ENCODE data around the gene CHRNB2.

- no peak for TF ChIP-seq CTCF (tag by site-specific recombination; IDR thresholded peaks at IDR 0.05)
- TF ChIP-seq PATZ1 (tag by site-specific recombination; IDR thresholded peaks at IDR 0.05), result no peak
- TF ChIP-seq REST (tag by site-specific recombination; IDR thresholded peaks at IDR 0.05), result no peak
- TF ChIP-seq ZNF513 (tag by site-specific recombination; IDR thresholded peaks at IDR 0.05), result no peak
- TF ChIP-seq ZNF416 (tag by site-specific recombination; IDR thresholded peaks at IDR 0.05), result no peak
- TF ChIP-seq ZNF549 (tag by site-specific recombination; IDR thresholded peaks at IDR 0.05), result no peak
- TF ChIP-seq ZNF146 (tag by site-specific recombination; IDR thresholded peaks at IDR 0.05), result no peak
- no peak for TF ChIP-seq RBAK (tag by site-specific recombination; IDR thresholded peaks at IDR 0.05)
- TF ChIP-seq ZNF423 (tag by site-specific recombination; IDR thresholded peaks at IDR 0.05), result no peak
- TF ChIP-seq MZF1 (tag by site-specific recombination; IDR thresholded peaks at IDR 0.05; ENCODE audit: borderline replicate concordance), result no peak
Measured at GRCh38 chr1:154550657-154551056, 16.9 kb upstream of the CHRNB2 start.

Data from HEK293 (cell line).